Hematopoietic multipotent progenitor cell treated with erythropoietin and hydrocortisone succinate and interleukin-3 and kit ligand, for 6 days (in vitro differentiated cells): ENCODE data around the gene IL10RA.
"Not testable (repeated sequence)": the region's sequence is repeated elsewhere in the genome, so short reads cannot be mapped to it uniquely, and the experiment has no call there.

Experiments used
- DNase-seq: peaks from one replicate; pipeline ENCODE4 v3.0.0-alpha.2; 2015

IL10RA gene

GRCh38 chr11:117962826-117963225 lies 23.4 kb upstream of the IL10RA start:
- DNase-seq, result no peak

DNA sequence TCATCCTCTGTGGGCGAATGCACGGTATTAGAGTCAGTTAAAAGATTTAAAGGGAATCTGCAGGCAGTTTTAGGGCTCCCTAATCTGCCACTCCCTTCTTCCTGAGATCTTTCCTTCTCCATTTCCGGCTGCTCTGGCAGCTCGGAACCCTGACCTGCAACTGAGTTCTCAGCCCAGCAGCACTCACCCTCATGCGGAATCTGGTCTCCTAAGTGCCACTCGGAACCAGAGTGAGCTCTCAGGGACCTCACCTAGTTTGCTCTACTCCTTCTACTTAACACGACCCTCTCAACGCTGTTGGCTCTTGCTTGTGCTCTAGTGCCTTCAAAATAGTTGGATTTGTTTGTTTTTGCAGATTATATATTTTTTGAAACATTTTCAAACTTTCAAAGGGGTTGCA lies 19.3 kb upstream of the IL10RA start:
- DNase-seq, result no peak

GRCh38 chr11:117969160-117969991 lies 16.8 kb upstream of the IL10RA start:
- no peak for DNase-seq

- peak; percentile 41 for DNase-seq
Observed at GRCh38 chr11:117970400-117971024, 15.7 kb upstream of the IL10RA start.

DNA sequence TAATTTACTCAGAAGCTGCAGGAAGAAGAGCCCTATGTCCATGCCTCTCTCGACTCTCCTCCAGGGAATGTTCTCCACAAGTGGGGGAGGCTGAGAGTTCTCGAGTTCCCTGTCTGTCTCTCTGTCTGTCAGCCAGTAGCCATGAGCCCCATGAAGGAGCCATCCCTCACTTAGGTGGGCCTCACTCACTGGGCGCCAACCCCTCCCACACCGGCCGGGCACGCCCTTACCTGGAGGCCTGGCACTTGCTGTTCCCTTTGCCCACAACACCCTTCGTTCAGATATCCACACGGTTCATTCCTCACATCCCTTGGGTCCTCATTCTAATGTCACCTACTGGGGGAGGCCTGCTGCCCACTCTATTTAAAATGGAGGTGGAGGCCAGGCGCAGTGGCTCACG lies 14.2 kb upstream of the IL10RA start:
- DNase-seq, result no peak

DNA sequence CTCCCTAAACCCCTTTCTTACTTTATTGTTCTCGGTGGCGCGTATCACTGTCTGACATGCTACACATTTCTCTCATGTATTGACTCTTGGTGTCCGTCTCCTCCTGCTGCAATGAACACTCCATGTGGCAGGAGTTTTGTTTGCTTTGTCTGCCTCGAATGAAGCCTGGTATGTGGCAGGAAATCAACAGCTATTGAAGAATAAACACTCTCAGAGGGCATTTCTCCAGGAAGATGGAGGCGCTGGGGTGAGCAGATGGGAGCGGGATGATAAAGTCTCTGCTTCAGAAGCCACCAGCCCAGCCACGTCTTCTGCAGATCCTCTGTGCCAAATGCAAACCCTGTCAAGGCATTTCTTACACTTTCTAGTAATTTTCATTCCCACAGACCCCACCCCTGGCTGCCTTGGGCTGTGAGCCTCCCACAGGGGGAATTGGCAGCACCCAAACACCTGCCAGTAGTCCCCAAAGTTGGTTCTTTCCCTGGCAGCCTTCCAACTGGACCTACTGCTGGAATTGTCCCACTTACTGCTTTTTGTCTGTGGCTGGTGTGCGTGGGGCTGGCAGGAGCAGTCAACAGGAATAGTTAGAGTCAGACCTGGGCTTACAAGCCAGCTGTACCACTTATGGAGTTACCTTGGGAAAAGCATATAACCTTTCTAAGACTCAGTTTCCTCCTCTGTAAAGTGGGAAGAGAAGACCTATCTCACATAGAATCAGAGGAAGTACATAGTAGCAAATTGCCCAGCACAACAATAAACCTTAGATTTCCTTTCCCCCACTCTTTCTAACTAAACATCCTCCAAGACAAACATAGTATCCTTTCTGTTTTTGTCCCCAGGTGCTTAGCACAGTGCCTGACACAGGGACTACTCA lies 13.3 kb upstream of the IL10RA start:
- peak; percentile 37 for DNase-seq

GRCh38 chr11:117973503-117973860 lies 12.7 kb upstream of the IL10RA start:
- peak; percentile 10 for DNase-seq

- no peak for DNase-seq
Observed at GRCh38 chr11:117976445-117976844, 9.7 kb upstream of the IL10RA start.

DNA sequence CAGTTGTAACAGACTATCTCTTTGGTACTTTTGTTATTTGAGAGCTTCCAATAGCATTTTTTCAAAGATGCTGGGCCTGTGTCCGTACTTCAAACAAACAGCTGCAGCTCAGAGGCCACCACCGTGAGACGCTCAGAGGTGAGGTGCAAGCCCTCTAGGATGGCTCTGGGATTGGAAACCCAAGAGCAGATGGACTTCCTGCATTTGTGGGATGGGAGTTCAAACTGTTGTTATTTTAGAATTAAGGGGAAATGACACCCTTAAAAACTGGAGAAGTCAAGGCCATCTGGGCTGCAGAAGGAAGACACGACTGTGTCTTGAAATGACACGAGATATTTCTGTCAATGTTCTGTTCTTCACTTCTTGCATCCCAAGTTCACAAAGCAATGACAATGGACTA lies 9.2 kb upstream of the IL10RA start:
- no peak for DNase-seq

GRCh38 chr11:117977612-117978264 lies 8.5 kb upstream of the IL10RA start:
- DNase-seq, result not testable (repeated sequence)

GRCh38 chr11:117978291-117978910 lies 7.8 kb upstream of the IL10RA start:
- not testable (repeated sequence) for DNase-seq

- DNase-seq, result no peak
Observed at GRCh38 chr11:117978991-117979390, 7.2 kb upstream of the IL10RA start.

- DNase-seq, result no peak
Observed at GRCh38 chr11:117979481-117980211, 6.5 kb upstream of the IL10RA start.

DNA sequence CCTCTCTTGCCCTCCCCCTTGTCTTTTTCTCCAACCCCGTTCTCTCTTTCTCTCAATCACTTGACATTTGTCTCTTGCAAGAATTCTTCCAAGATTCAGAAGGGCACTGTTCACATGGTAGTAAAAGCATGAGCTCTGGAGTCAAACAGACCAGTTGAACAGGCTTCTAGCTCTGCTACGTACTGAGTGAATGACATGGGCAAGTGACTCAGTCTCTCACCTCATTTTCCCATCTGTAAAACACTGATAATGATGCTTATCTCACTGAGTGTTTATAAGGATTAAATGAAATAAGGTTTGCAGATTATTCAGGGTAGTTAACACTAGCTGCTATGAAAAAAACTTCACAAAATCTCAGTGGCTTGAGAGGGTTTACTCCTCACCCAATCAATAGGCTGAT lies 5.9 kb upstream of the IL10RA start:
- no peak for DNase-seq

GRCh38 chr11:117980720-117981119 lies 5.5 kb upstream of the IL10RA start:
- no peak for DNase-seq

- DNase-seq, result no peak
Observed at GRCh38 chr11:117983163-117983475, 3.1 kb upstream of the IL10RA start.

- no peak for DNase-seq
Observed at GRCh38 chr11:117984476-117984875, 1.7 kb upstream of the IL10RA start.

DNA sequence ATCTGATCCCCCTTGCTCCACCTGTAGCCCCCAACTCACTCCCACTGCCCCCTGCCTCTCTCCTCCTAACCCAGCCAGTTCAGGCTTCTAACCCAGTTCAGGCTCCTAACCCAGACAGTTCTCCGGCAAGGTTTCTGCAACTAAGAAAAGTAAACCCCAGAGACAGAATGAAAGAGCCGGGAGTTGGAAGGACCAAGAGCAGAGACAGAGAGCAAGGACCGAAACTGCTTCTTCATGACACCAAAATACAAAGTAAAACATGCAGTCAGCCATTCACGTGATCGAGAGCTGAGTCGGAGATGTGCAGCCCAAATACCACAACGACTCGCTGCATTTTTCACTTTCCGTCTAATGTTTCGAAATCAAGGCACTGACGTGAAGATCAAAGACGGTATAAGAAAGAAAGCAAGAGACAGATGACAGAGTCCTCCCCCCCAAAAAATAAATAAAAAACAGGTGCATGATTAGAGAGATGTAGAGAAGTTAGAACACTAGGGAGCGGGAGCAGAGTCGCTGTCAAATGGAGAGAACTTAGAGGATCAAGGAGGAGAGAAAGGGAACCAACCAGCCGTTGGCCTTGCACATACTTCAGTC lies 884 bp downstream of the IL10RA start:
- peak; percentile 42 for DNase-seq

- no peak for DNase-seq
Observed at GRCh38 chr11:117989351-117990102, 3.3 kb downstream of the IL10RA start.

- no peak for DNase-seq
Observed at GRCh38 chr11:117992136-117992535, 5.9 kb downstream of the IL10RA start.

DNA sequence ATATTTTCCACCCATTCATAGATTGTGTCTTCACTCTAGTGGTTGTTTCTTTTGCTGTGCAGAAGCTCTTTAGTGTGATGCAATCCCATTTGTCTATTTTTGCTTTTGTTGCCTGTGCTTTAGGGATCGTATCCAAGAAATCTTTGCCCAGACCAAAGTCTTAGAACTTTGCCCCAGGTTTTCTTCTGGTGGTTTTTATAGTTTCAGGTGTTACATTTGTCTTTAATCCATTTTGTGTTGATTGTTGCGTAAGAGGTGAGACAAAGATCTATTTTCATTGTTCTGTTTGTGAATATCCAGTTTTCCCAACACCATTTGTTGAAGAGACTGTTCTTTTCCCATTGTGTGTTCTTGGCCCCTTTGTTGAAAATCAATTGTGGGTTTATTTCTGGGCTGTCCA lies 6.4 kb downstream of the IL10RA start:
- no peak for DNase-seq
